Naive thymus-derived CD8-positive, alpha-beta T cell (primary cell): ENCODE results near the gene ARL17B. TPM values are rescaled to one million over a fixed set of nuclear protein-coding genes. Genes with fewer than 3 reads are reported as not detected.
A peak's percentile ranks its signal among the peaks of the same experiment; 100 is the strongest.
"Not testable (repeated sequence)": the region's sequence is repeated elsewhere in the genome, so short reads cannot be mapped to it uniquely, and the experiment has no call there.

Experiments used
- ATAC-seq, 2 donors: fragments of 150-1000 bp; cut with Tn5 transposase in 1 of 2; sonication (Bioruptor Pico), chemical (Tn5 transposase) in 1 of 2; 1 replicate in 1 of 2; 2 replicates in 1 of 2; pipeline ENCODE4 v1.10.0; 2021; ENCODE audit warnings: mild to moderate bottlenecking in 2 of 2, moderate library complexity in 2 of 2
- POLR2A ChIA-PET: fragments of 350-600 bp; sonication (Branson Sonifier 250); formaldehyde crosslinking; loops from one replicate; lab custom pipeline; 2021; ENCODE audit warnings: antibody characterized with exemption; lab: Charles Lee
- DNase-seq, 10 donors: peaks; one replicate each; pipeline versions ENCODE4 v3.0.0 to v3.0.0-alpha.2; 2020 to 2022
- H3K27ac Mint-ChIP-seq, 10 donors: one replicate each; pipeline ENCODE4 v1.8.0; 2020 to 2022; ENCODE audit warnings: mild to moderate bottlenecking in 10 of 10, mixed read lengths in 10 of 10, moderate library complexity in 4 of 10, inconsistent platforms in 1 of 10
- H3K27me3 Mint-ChIP-seq, 5 donors: one replicate each; pipeline ENCODE4 v1.8.0; 2021 to 2022; ENCODE audit warnings: mixed read lengths in 5 of 5
- H3K36me3 Mint-ChIP-seq, 3 donors: one replicate each; pipeline ENCODE4 v1.8.0; 2020 to 2022; ENCODE audit warnings: mixed read lengths in 3 of 3, mild to moderate bottlenecking in 2 of 3, inconsistent platforms in 1 of 3
- H3K4me1 Mint-ChIP-seq, 4 donors: one replicate each; pipeline ENCODE4 v1.8.0; 2021 to 2022; ENCODE audit warnings: mixed read lengths in 4 of 4
- H3K4me3 Mint-ChIP-seq, 10 donors: one replicate each; pipeline ENCODE4 v1.8.0; 2020 to 2022; ENCODE audit warnings: mild to moderate bottlenecking in 10 of 10, mixed read lengths in 10 of 10, moderate library complexity in 6 of 10, inconsistent platforms in 1 of 10
- H3K9me3 Mint-ChIP-seq, 9 donors: one replicate each; pipeline ENCODE4 v1.8.0; 2020 to 2022; ENCODE audit warnings: mixed read lengths in 9 of 9, mild to moderate bottlenecking in 3 of 9, inconsistent platforms in 1 of 9, moderate library complexity in 1 of 9
- polyA plus RNA-seq, 3 donors: library from polyadenylated mRNA; unstranded; fragments of 300-500 nt; fragmentation: Illumina TruSeq; gene quantifications; one replicate each; pipeline ENCODE4 v1.2.3, GENCODE V29; 2021
- total RNA-seq, 8 experiments: library from RNA in 2 of 8; stranded (reverse) in 2 of 8; gene quantifications; one replicate each; pipeline ENCODE4 v1.2.3 and lab custom pipeline; 2021 to 2026

ARL17B gene
- total RNA-seq: 10 to 100 TPM; 19.4 to 30.3 TPM
- 10 to 100 TPM; 31.8 to 32.7 (median 32.4) TPM for polyA plus RNA-seq
- total RNA-seq (lab: John Stamatoyannopoulos, UW): 1.6 to 8.4 (median 2.8) reads per million in 6 experiments

GRCh38 chr17:46361755-46362154, at the start of gene ARL17B:
Gene ARL17B, minus strand, starts transcription at chr17:46361766. Its CDS starts 3,369 bp downstream, at chr17:46358397.
- DNase-seq (peak; percentile 38 to 97 (median 88)), ATAC-seq (peak; percentile 96 to 97)
- Mint-ChIP-seq H3K27ac (peak within 1 kb of the TSS in 1 of 10 donors; percentile 74), H3K4me3 (peak within 1 kb of the TSS in 4 of 10 donors; percentile 39 to 69 (median 56))
- H3K9me3 Mint-ChIP-seq, H3K36me3 Mint-ChIP-seq, POLR2A ChIA-PET, H3K4me1 Mint-ChIP-seq, H3K27me3 Mint-ChIP-seq: not testable (repeated sequence)

DNA sequence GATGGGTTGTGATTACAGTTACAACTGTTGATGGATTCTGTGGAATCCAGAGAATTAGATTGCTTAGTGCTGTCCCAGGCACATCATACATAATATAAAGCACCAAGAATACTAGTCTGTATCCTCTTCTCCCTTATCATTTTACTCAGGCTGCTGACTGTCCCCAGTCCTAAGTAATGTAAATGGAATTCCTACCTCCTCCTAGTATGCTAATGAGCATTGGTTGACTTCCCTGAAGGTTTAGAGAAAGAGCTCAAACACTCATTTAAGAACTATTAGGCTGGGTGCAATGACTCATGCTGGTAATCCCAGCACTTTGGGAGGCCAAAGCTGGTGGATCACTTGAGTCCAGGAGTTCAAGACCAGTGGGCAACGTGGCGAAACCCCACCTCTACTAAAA, 48.3 kb upstream of the ARL17B start:
- H3K4me1 Mint-ChIP-seq, DNase-seq, POLR2A ChIA-PET, ATAC-seq, H3K9me3 Mint-ChIP-seq, H3K36me3 Mint-ChIP-seq, H3K4me3 Mint-ChIP-seq, H3K27me3 Mint-ChIP-seq, H3K27ac Mint-ChIP-seq: not testable (repeated sequence)

- H3K9me3 Mint-ChIP-seq, H3K36me3 Mint-ChIP-seq, POLR2A ChIA-PET, DNase-seq, H3K27ac Mint-ChIP-seq, H3K4me1 Mint-ChIP-seq, H3K4me3 Mint-ChIP-seq, H3K27me3 Mint-ChIP-seq, ATAC-seq: not testable (repeated sequence)
Observed at GRCh38 chr17:46407155-46407554, 45.6 kb upstream of the ARL17B start.

DNA sequence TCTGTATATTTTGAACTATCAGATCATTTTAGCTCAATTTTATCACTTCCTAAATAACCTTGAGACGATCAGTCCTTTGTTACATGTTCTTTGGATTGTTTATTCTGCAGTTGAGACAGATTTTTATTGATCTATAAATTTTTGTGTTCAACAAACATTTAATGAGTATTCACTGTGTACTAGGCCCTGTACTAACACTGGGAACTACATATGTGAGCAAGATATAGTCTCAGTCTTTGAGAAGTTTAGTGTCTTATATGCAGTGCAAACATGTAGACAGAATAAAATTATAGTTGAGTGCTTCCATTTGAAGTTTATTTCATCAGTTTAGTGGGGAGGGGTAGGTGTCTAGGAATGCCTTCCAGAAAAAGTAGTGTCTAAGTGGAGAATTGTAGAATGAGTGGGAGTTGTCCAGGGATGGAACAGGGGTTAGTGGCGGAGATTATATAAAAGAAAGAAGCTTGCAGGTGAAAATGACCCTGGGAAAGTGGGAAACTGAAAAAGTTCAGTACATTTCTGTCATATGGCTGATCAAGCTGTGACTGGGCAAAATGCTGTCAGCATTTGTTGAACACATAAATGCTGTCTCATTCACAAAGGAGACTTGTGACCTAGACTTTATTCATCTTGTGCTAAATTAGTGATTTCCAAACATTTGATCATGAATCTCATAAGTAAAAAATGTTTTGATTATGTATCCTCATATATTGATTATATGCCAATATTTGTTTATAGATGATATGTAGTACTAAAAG, 39.6 kb upstream of the ARL17B start:
- H3K27me3 Mint-ChIP-seq, H3K4me1 Mint-ChIP-seq, H3K9me3 Mint-ChIP-seq, POLR2A ChIA-PET, DNase-seq, H3K27ac Mint-ChIP-seq, ATAC-seq, H3K36me3 Mint-ChIP-seq, H3K4me3 Mint-ChIP-seq: not testable (repeated sequence)

DNA sequence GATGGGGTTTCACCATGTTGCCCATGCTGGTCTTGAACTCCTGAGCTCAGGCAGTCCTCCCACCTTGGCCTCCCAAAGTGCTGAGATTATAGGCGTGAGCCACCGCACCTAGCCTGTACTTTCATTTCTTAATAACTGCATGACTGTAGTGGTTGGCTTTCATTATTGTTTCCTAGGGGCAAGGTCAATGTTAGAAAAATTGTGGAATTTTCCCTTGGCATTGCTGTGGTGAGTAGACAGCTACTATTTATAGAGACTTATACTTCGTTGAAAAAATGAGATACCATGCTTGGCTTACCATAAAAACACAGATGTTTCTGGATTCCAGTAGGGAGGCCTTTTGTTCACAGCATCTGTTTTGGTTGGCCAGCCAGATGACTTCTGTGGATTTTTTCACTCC, 39.0 kb upstream of the ARL17B start:
- H3K4me3 Mint-ChIP-seq, H3K27me3 Mint-ChIP-seq, H3K4me1 Mint-ChIP-seq, H3K9me3 Mint-ChIP-seq, H3K27ac Mint-ChIP-seq, DNase-seq, ATAC-seq, H3K36me3 Mint-ChIP-seq, POLR2A ChIA-PET: not testable (repeated sequence)

DNA sequence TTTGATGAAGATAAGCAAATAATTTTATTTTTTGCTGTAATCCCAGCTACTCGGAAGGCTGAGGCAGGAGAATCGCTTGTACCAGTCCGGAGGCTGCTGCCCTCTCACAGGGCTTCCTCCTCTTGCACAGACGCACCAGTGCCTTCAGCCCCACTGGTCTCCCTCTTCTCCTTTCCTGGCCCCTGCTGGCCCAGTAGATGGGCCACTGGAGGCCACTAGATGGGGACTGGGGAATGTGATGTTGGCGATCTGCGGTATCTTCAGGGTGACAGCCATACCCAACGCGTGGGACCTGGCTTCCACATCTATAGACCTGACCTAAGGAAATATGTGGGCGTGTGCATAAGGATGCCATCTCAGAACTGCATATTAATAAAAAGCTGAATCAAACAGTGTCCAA, 38.4 kb upstream of the ARL17B start:
- H3K4me3 Mint-ChIP-seq, ATAC-seq, H3K36me3 Mint-ChIP-seq, DNase-seq, POLR2A ChIA-PET, H3K9me3 Mint-ChIP-seq, H3K27ac Mint-ChIP-seq, H3K4me1 Mint-ChIP-seq, H3K27me3 Mint-ChIP-seq: not testable (repeated sequence)

GRCh38 chr17:46396292-46396691, 34.7 kb upstream of the ARL17B start:
- H3K9me3 Mint-ChIP-seq, DNase-seq, H3K27me3 Mint-ChIP-seq, ATAC-seq, H3K4me1 Mint-ChIP-seq, H3K4me3 Mint-ChIP-seq, POLR2A ChIA-PET, H3K27ac Mint-ChIP-seq, H3K36me3 Mint-ChIP-seq: not testable (repeated sequence)

GRCh38 chr17:46393702-46394101, 32.1 kb upstream of the ARL17B start:
- H3K27me3 Mint-ChIP-seq, H3K27ac Mint-ChIP-seq, DNase-seq, H3K4me1 Mint-ChIP-seq, H3K36me3 Mint-ChIP-seq, H3K4me3 Mint-ChIP-seq, H3K9me3 Mint-ChIP-seq, POLR2A ChIA-PET, ATAC-seq: not testable (repeated sequence)

DNA sequence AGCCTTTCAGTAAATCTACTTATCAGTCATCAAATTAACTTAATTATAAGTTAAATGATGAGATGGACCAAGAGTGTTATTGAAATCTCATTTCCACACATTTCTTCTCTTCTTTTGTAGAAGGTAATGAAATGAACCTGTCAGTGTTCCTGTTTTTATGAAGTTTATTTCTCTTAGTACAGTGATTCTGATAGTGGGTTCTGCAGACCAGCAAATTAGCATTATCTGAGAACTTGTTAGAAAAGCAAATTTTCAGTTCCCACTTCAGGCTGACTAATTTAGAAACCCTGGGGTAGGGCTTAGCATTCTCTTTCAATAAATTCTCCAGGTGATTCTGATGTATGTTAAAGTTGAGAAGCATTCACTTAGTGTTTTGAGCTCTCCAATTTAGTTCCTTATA, 23.9 kb upstream of the ARL17B start:
- H3K27ac Mint-ChIP-seq, H3K4me3 Mint-ChIP-seq, H3K27me3 Mint-ChIP-seq, POLR2A ChIA-PET, H3K36me3 Mint-ChIP-seq, ATAC-seq, H3K4me1 Mint-ChIP-seq, H3K9me3 Mint-ChIP-seq, DNase-seq: not testable (repeated sequence)

- H3K4me1 Mint-ChIP-seq, H3K9me3 Mint-ChIP-seq, DNase-seq, H3K27ac Mint-ChIP-seq, H3K4me3 Mint-ChIP-seq, POLR2A ChIA-PET, ATAC-seq, H3K36me3 Mint-ChIP-seq, H3K27me3 Mint-ChIP-seq: not testable (repeated sequence)
Observed at GRCh38 chr17:46383118-46383517, 21.6 kb upstream of the ARL17B start.

- POLR2A ChIA-PET, H3K4me1 Mint-ChIP-seq, H3K9me3 Mint-ChIP-seq, H3K36me3 Mint-ChIP-seq, H3K27ac Mint-ChIP-seq, H3K4me3 Mint-ChIP-seq, DNase-seq, H3K27me3 Mint-ChIP-seq: not testable (repeated sequence)
- peak; percentile 40 to 59 for ATAC-seq
Observed at GRCh38 chr17:46373418-46373817, 11.9 kb upstream of the ARL17B start.

DNA sequence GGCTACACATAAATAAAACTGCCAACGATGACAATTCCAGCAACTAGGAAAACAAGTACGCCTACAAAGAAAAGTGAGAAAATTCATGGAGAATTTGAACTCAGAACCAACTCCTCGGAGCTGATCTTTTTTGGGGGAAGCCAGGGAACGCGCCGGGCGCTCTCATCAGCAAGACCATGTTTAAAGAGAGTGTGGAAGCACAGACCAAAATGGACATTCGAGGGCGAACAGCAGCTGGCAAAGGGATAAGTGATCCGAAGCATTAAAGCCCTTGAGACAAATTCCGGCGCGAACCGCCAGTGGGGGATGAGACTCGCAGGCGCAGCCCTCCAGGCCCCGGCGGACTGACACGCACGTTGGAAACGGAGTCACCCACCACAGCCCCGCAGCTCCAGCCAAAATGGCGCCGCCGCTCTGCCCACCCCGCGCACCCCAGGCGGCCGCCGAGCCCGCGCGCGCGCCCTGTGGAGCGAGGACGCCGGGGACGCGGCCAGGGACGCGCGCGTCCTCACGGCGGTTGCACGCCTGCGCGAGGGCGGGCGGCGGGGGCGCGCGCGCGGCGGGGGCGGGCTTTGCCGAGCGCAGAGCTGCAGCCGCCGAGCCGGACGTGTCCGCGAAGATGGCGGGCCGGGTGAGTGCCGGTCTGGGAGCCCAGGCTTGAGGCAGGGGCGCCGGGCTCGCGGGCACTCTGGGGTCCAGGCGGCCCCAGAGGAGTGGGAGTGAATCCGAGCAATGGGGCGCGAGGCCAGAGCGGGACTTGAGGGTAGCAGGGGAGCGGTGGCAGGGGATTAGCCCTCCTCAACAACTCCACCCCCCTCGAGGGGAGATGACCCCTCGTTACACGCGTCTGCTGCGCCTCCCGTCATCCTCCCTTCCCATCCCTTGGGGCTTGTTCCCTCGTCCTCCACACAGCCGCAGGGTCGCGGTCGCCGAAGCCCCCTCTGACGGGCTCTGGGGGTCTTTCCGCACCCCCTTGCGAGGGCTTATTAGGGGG, 11.0 kb upstream of the ARL17B start:
- POLR2A ChIA-PET, H3K9me3 Mint-ChIP-seq, DNase-seq, H3K27me3 Mint-ChIP-seq, H3K4me1 Mint-ChIP-seq, H3K36me3 Mint-ChIP-seq, H3K4me3 Mint-ChIP-seq, H3K27ac Mint-ChIP-seq: not testable (repeated sequence)
- peak; percentile 89 to 90 for ATAC-seq

DNA sequence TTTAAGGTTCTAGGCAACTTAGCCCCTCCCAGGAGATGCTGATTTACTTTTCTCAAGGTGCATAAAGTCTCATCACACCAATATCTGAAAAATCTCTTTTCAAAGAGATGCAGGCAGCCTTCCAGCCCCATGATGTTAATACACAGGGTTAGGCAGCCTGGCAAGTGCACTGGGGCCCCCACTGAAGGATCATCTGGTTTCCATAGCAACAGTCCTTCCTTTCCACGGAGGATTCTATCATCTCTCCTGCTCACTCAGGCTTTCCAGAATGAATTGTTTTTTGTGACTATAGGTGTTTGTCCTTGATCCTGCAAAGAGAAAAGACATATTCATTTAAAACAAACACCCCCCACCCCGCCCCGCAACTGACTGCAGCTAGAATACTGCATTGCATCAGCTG, 6.0 kb upstream of the ARL17B start:
- H3K4me1 Mint-ChIP-seq, H3K9me3 Mint-ChIP-seq, POLR2A ChIA-PET, H3K4me3 Mint-ChIP-seq, H3K27me3 Mint-ChIP-seq, H3K27ac Mint-ChIP-seq, H3K36me3 Mint-ChIP-seq, DNase-seq, ATAC-seq: not testable (repeated sequence)
